GM18498 (cell line): ENCODE results near the gene WDFY4.

Source experiments
- ATAC-seq: cut with Tn5 transposase; IDR thresholded peaks from one replicate; pipeline ENCODE4 v1.9.1; 2021; ENCODE audit warnings: mild to moderate bottlenecking, moderate library complexity; ENCODE audit not compliant: unreplicated experiment

Gene WDFY4

DNA sequence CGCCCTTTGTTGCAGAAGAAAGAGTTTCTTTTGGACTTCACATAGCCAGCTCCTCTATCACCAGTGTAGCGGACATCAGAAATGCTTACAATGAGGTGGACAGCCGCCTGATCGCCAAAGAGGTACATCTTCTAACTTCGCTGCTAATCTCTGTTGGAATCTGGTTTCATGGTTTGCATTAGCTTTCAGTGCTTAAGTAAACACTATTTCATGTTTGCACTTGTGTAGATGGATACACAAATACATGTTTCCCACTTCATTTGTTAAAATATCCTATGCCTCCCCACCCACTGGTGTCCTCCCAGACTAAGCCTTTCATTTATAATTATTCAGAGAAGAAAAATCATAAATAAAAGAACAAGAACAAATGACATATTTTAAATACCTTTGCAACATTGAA, 103.9 kb downstream of the WDFY4 start:
- no peak for ATAC-seq

DNA sequence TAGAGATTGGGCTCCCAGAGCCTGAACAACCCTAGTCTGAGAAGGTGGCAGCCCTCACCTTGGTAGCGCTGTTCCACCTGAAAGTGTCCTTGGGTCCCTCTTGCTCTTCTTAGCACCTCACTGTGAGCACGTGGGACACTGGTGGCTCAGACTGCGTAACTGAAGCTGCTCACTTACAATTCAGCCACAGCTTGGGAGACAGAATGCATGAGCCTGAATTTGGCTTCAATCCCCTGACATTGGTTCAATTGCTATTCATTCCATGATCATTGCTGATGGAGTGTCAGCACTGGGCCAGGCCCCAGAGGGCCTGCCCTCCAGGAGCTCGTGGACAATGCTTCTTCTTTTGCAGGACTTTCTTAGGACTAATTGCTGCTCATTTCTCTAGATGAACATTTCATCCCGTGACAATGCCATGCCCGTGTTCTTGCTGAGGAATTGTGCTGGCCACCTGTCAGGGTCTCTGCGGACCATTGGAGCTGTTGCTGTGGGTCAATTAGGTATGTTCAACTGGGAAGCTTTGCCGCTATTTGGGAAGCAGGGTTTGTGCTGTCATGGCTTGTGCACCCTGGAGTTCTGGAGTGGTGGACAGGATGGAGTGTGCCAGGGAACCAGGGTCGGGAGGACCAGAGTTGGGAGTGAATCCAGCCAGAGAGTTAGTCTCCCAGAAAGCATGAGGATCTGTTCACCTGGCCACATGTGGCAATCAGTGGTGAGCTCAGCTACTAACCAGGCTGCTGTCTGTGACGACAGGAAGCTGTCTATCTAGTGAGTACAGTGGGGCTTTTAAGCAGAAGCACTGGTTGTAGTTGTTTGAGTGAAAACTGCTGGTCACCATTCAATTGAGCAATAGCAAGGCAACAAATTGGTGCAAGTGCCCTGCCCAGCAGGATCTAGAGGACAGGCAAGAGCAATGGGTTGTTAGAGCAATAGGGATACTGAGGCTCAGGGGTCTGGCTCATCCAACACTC, 105.1 kb downstream of the WDFY4 start:
- ATAC-seq, result no peak

DNA sequence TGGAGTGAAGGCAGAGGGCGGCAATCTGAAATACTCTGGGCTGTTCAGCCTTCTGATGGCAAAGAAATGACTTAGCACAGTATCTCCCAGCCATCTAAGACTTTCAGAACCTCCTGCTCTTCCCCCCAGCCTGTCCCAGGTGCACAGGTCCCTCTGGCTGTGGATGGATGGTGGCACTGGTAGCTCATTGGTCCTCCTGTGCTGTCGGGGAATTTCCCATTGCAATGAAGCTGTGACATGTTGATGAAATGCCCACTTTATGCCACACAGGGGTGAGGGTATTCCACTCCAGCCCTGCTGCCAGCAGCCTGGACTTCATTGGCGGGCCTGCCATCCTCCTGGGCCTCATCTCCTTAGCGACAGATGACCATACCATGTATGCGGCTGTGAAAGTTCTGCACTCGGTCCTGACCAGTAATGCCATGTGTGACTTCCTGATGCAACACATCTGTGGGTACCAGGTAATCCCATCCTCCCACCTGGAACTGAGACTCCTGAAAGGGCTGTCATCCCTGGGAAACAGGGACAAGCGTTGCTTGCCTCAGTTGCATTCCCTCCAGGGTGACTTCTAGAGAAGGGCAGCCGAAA, 105.9 kb downstream of the WDFY4 start:
- no peak for ATAC-seq

DNA sequence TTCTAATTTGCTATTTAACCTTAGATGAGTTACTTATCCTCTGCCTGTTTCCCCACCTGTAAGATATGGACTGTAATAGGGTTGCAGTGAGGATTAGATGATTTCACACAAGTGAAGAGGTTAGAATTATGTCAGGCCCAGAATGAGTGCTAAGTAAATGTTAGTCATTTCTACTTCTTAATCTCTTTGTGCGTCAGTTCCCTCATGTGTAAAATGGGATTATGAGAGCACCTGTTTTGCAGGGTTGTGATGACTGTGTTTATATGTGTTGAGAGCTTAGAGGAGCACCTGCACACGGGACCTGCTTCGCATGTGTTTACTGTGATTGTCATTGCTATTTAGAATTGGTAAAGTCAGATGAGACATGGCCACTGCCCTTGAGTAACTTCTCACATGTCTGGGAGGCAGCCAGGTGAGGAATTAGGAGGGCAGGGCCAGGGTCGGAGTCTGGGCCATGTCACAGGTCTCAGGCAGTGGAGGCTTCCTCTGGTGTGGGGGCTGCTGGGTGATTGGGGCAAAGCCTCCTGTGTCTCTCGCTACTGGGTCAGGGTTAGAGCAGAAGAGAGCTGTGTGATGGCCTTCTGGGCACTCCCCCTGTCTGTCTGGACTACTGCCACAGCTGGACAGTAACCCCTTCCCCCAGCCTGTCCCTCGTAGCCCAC, 106.7 kb downstream of the WDFY4 start:
- ATAC-seq, result no peak

DNA sequence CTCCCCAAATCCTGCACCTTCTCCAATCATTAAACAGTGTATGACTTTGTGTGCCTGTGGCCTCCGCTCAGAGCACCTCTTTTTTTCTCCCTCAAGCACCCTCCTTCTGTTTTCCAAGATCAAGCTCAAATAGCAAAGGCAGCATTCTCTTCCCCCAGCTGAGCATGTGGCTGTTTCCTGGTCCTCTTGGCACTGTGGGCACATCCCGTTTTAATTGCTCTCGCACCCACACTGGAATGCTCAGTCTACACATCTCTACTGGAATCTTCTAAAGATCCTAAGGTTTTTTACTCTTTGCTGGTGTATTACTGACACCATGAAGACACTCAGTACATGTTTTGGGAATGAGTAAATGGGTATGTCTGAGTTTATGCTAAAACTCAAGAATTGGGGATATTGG, 107.4 kb downstream of the WDFY4 start:
- no peak for ATAC-seq

DNA sequence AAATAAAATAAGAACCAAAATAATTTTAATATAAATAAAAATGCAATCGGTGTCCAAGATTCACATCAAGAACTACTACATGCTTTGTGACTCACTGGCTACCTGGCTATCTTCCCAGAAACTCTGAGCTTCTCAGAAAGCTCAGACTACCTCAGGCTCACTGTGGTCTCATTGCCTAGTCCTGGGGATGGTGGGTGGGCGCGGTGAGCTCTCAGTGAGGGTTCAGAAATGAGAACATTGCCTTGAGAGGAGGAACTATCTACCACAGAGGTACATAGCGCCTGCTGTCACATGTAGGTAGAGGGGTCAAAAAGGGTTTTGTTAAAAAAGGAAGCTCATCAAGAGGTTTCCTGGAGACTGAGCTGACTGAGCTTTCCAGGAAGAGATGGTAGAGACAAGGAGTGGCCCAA, 108.0 kb downstream of the WDFY4 start:
- no peak for ATAC-seq

DNA sequence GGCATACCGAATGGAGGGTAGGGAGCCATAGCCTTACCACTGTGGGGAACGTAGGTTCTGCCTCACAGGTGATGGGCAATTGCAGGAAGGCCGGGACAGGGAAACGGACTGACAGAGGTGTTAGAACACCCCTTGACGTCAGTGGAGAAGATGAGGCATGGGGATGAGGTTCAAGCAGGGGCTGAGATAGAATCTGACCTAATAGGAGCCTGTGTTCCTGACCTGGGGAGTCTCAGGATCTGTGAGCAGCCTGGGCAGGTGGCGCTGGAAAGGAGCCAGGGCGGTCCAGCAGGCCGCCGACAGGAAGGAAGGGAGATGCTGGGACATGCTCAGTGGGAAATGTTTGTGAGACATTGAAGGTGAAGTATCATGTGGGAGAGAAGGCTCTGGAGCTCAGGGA, 109.4 kb downstream of the WDFY4 start:
- ATAC-seq, result no peak

DNA sequence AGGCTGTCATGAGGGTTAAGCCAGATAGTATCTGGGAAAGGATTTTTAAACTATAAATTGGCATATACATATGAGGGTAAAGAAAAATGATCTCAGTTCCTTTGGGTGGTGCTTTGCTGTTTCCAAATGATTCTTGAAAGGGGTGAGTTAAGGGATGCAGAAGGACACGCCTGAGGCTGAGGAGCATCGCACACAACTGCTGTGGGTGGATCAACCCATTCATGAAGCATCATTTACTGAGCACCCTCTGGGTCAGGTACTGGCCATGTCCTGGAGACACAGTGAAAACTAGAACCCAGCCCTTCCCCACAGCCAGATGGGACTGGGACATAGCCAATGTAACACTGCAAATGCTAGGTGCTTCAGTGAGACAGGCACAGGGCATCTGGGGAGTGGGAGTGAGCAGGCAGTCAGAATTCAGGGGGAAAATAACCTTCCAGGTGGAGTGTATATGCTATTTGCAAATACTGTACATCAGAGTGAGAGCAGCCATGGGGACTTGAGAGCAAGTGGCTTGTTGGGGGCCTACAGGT, 112.1 kb downstream of the WDFY4 start:
- no peak for ATAC-seq

DNA sequence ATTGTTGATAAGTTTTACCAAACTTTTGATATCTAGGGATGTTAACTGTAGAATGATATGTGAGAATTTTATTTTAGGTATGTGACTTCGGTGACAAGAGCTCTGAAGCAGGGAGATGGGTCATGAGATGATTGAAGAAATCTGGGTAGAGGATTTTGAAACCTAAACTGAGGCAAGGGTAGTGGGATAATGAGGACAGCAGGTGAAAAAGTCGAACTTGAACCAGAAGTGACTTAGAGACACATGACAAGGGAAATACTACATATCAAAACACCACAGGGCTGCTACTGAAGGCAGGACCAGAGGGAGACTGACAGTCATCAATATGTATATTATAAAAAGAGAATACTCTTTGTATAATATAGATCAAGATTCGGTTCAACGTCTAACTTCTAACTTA, 113.2 kb downstream of the WDFY4 start:
- ATAC-seq, result no peak

DNA sequence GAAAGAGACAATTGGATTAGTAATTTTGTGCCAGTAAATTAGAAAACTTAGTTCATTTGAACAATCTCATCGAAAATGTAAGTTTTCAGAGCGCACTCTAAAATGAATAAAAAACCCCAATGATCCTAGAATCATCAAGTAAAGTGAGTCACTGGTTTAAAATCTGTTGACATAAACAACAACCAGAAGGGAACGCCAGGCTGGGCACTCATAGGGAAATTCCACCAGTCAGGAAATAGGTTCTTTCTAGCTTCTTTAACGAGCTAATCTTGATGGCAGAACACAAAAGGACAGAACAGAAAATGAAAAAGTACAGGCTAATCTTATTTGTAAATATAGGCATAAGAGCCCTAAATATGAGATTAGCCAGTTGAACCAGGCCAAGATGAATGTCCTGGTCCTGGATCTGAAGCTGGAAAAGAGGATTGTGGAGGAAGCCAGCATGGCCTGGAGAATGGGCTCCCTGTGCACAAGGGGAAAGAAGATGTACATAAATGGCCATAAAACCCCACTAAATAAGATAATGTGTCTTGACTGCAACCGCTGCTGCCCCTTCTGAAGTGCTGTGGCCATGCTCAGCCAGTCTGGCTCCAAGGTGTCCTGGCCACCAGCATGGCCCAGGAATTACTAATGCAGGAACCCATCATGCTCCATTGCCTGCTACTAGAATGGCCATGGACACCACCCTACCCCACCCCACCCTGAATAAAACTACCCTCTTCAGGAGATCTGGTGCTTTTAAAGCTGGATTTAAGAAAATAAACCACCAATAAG, 114.0 kb downstream of the WDFY4 start:
- ATAC-seq, result no peak

DNA sequence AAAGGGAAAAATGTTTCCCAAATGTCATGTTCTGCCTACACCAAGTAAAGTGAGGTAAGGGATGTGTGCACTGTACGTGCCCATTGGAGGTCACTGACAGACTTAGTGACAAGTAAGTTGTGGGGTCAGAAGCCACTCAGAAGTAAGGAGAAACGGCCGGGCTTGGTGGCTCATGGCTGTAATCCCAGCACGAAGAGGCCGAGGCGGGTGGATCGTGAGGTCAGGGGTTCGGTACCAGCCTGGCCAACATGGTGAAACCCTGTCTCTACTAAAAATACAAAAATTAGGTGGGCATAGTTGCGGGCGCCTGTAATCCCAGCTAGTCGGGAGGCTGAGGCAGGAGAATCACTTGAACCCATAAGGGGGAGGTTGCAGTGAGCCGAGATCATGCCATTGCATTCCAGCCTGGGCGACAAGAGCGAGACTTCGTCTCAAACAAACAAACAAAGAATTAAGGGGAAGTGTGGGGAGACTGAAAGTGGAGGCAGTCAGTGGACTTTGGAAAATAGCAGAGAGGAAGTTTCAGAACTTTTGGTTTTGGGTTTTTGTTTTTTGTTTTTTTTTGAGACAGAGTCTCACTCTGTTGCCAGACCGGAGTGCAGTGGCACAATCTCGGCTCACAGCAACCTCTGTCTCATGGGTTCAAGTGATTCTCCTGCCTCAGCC, 114.8 kb downstream of the WDFY4 start:
- ATAC-seq, result no peak

DNA sequence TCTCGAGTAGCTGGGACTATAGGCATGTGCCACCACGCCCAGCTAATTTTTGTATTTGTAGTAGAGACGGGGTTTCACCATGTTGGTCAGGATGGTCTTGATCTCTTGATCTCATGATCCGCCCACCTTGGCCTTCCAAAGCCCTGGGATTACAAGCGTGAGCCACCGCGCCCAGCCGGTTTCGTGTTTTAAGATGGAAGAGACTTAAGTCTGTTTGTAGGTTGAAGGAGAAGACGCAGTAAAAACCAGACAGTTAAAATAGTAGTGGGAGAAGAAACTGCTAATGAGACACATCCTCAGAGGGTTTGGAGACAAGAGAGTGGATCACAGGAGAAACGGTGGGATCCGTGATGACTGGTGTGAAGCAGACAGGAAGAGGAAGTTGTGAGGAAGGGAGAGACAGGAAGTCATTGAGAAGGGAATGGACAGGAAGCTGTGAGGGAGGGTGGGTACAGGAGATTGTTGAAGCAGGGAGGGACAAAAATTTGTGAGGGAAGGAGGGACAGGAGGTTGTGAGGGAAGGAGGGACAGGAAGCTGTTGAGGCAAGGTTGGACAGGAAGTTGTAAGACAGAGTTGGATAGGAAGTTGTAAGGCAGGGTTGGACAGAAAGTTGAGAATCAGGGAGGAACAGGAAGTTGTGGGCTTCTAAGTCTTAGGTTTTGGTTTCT, 115.5 kb downstream of the WDFY4 start:
- no peak for ATAC-seq

DNA sequence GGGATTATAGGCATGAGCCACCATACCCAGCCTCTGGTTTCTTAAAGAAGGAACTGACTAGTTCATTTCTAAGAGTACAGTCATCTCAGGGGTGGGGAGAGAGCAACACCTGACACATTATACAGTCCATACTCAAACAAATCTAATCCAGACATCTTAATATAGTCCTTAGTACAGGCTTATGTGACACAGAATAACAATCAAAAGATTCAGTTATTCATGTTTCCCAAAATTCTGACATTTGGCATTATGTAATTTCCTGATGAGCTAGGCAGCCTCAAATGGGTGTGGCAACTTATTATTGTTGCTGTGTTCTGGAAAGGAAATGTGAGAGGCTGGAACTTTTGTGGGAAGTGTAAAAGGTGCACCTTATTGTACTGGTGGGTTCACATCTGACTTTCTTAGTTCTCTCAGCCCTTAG, 116.3 kb downstream of the WDFY4 start:
- no peak for ATAC-seq

DNA sequence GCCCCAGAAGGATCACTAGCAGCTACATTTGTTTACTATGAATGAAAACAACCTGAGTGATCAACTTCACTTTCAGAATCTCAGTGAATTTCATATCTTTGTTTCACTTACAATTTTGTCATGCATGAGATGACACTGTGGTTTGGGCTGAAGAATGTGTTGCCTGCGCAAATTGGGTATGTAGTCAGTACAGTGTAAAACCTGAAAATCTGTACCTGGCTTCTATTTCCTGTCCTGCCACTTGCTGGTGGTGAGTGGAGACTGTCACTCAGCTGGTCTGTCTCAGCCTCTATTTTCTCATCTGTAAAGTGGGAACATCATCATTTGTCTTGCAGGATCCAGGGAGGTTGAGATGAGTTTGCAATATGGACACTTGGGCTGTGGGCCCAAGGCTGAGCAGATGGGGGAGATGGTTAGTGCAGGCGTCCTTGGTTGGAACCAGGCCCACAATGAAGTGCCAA, 118.0 kb downstream of the WDFY4 start:
- peak; percentile 95 for ATAC-seq

DNA sequence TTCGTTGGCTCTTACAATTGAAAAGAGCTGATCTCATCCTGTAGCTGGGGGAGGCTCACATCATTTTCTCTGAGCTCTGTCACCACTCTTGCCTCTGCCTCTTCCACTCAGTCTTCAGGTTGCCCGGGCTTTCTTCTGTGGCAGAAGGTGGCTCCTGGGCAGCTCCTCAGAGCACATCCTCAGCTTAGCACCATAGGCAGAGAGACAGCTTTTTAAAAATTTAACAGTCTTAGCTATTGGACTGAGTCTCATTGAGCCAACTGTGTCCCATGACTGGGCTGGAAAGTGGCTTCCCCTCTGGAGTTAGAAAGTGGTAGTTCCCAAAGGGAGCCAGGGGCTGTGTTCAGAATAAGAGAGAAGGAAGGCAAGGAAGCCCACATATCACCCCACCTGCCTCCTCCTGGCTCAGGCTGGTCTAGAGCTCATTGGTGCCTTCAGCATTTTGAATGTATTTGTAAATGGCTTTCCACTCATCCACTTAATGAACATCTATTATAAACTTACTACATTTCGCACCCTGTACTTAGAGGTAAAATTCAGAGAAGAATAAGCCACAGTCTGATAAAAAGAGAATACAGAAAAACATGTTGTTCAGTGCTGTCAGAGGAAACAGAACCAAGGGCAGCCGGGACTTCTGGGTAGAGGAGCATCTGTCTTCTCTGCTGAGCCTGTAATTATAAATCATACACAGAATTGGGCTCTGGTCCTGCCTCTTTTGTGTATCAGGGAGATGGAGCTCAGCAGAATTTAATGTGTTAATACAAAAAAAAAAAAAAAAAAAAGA, 119.3 kb downstream of the WDFY4 start:
- ATAC-seq, result no peak

DNA sequence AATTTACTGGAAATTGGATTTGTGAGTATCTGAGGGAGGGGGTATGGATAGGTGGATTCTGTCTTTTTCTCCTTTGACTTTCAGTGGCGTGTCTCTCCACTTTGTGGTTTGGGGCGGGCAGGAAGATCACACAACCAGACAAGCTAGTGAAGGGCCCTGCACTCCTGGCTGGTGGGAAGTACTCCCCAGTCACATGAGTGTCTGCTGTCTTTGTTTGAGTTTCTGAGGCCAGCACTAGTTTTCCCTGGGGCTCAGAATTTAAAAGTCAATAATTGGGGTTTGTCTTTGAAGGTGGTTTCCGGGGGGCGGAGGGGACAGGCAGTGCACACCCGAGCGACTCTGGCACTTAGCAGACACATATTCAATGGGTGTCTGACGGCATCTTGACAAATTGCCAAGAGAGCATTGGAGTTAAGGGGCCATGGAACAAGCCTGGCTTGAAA, 120.1 kb downstream of the WDFY4 start:
- ATAC-seq, result no peak

DNA sequence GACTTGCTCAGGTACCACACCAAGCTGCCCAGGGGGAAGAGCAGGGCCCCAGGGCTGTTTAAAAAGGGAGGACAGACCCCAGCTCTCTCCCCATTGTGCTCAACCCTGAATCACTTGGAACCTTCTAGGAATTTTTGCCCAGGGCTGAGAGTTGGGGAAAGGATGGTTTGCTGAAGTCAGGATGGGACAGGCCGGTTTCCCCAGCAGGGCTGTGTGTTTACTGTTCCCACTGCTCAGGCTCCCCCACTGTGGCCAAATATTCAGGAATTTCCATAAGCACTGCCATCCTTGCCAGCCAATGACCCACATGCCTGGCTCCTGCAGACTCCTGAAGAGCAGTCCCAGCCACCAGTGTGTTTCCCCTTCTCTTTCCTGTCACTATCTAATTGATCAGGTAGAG, 120.7 kb downstream of the WDFY4 start:
- no peak for ATAC-seq

DNA sequence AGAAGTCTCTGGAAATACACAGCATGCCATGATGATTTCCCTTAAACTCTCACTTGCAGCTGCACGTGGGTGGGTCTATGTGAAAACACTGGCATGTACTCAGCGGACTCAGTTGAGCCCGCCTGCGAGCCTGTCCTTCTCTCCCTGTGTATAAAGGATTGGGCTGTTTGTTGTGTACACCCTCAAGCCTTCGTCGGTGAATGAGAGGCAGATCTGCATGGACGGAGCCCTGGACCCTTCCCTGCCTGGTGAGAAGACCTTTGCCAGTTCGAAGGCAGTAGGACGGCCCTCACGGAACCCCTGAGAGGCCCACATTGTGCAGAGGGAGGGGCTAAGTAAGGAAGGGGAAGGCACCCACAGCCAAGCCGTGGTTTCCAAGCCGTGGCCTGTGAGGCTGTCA, 121.2 kb downstream of the WDFY4 start:
- no peak for ATAC-seq

DNA sequence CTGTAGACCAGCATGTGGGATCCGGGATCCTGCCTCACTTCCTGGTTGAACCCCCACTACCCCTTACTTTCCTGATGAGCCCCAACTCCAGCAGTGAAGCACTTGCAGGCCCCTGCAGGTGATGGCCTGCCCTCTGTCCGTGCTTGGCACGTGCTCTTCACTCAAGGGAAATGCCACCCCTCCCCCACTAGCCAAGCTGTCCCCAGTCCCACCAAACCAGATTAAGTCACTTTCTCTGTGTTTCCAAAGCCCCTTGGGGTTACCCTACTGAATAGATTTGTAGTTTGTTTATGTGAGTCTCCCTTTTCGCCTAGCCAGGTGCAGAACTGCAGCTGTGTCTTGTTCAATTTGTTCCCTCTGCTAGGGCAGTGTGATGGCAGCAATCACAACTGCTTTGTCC, 121.7 kb downstream of the WDFY4 start:
- no peak for ATAC-seq
